ENCODE measurements around the gene TMEM170A.
"Not testable (repeated sequence)": the region's sequence is repeated elsewhere in the genome, so short reads cannot be mapped to it uniquely, and the experiment has no call there.

TMEM170A gene

GRCh38 chr16:75464122-75464918 lies at the start of gene TMEM170A:
TMEM170A (minus strand) TSS chr16:75464689; CDS start chr16:75464600, 89 bp downstream.
- DNase-seq: peak; percentile 96

- DNase-seq: no peak
These were observed 42.1 kb upstream of the TMEM170A start for GRCh38 chr16:75506574-75506973.

- DNase-seq: no peak
These were observed 41.6 kb upstream of the TMEM170A start for GRCh38 chr16:75506107-75506506.

GRCh38 chr16:75503801-75504200 lies 39.3 kb upstream of the TMEM170A start:
- DNase-seq: no peak

GRCh38 chr16:75502916-75503605 lies 38.6 kb upstream of the TMEM170A start:
- DNase-seq: no peak

- DNase-seq: not testable (repeated sequence)
These were observed 37.3 kb upstream of the TMEM170A start for GRCh38 chr16:75501820-75502219.

GRCh38 chr16:75501359-75501758 lies 36.9 kb upstream of the TMEM170A start:
- DNase-seq: no peak

GRCh38 chr16:75498605-75499322 lies 34.3 kb upstream of the TMEM170A start:
- not testable (repeated sequence) for DNase-seq

GRCh38 chr16:75497558-75497957 lies 33.1 kb upstream of the TMEM170A start:
- no peak for DNase-seq

GRCh38 chr16:75495076-75495674 lies 30.7 kb upstream of the TMEM170A start, which contains the start of gene CHST6:
CHST6 (minus strand) TSS chr16:75495441; CDS start chr16:75479828, 15,613 bp downstream.
- no peak for DNase-seq

- no peak for DNase-seq
These were observed 30.2 kb upstream of the TMEM170A start for GRCh38 chr16:75494661-75495075.

- no peak for DNase-seq
These were observed 29.7 kb upstream of the TMEM170A start for GRCh38 chr16:75494184-75494583.

- no peak for DNase-seq
These were observed 27.4 kb upstream of the TMEM170A start for GRCh38 chr16:75491876-75492275.

GRCh38 chr16:75488322-75488721 lies 23.8 kb upstream of the TMEM170A start:
- DNase-seq: no peak

- no peak for DNase-seq
These were observed 22.3 kb upstream of the TMEM170A start for GRCh38 chr16:75486676-75487313.

- no peak for DNase-seq
These were observed 21.7 kb upstream of the TMEM170A start for GRCh38 chr16:75486014-75486675.

GRCh38 chr16:75485230-75486013 lies 20.9 kb upstream of the TMEM170A start:
- no peak for DNase-seq

GRCh38 chr16:75483222-75483621 lies 18.7 kb upstream of the TMEM170A start:
- no peak for DNase-seq

GRCh38 chr16:75482434-75483205 lies 18.1 kb upstream of the TMEM170A start:
- no peak for DNase-seq

- DNase-seq: no peak
These were observed 17.0 kb upstream of the TMEM170A start for GRCh38 chr16:75481475-75481874.
